Measurements from ENCODE around the gene STYX.

The STYX gene

GRCh38 chr14:52801014-52801712, 71.2 kb downstream of the STYX start:
- TF ChIP-seq EZH2 (IDR thresholded peaks at IDR 0.05; ENCODE audit: borderline replicate concordance, low read depth, low read length, severe bottlenecking) (no peak), CTCF (IDR thresholded peaks at IDR 0.05; ENCODE audit: borderline replicate concordance, extremely low read depth, low read length, poor library complexity, severe bottlenecking) (no peak)
- H3K4me2 ChIP-seq (ENCODE audit: insufficient read depth, low read length), result no peak overlapping the region

GRCh38 chr14:52802597-52802996, 72.6 kb downstream of the STYX start:
- no peak for TF ChIP-seq EZH2 (IDR thresholded peaks at IDR 0.05; ENCODE audit: borderline replicate concordance, low read depth, low read length, severe bottlenecking)
- no peak for TF ChIP-seq CTCF (IDR thresholded peaks at IDR 0.05; ENCODE audit: borderline replicate concordance, extremely low read depth, low read length, poor library complexity, severe bottlenecking)
- no peak overlapping the region for H3K4me2 ChIP-seq (ENCODE audit: insufficient read depth, low read length)
- no peaks in the 10 kb centered on the region for H3K27me3 ChIP-seq (ENCODE audit: insufficient read depth, low read length, poor library complexity)
- H3K9me3 ChIP-seq (ENCODE audit: insufficient read depth, low read length, severe bottlenecking), result no peaks in the 10 kb centered on the region
- no peak overlapping the region for H3K27ac ChIP-seq (ENCODE audit: low read length)
- no peaks in the 10 kb centered on the region for H4K20me1 ChIP-seq (ENCODE audit: insufficient read depth, low read length)
- no peaks in the 10 kb centered on the region for H3K4me1 ChIP-seq (ENCODE audit: insufficient read depth, low read length)
- H3K36me3 ChIP-seq (ENCODE audit: insufficient read depth, low read length), result no peaks in the 10 kb centered on the region
- H3K4me3 ChIP-seq (ENCODE audit: low read depth in 1 of 2, low read length in 2 of 2), result no peak overlapping the region
- no peak for DNase-seq
- no peak for ATAC-seq (ENCODE audit: insufficient read depth, low read depth)
- H3K9ac ChIP-seq (ENCODE audit: low read depth, low read length), result no peak overlapping the region
- no peaks in the 10 kb centered on the region for H3K79me2 ChIP-seq (ENCODE audit: insufficient read depth, low read length)
- 0 out of 2 replicates have a peak overlapping the region, but pooled peaks have one; percentile 21 for H2AFZ ChIP-seq (ENCODE audit: low read depth, low read length)

More at GRCh38 chr14:52801014-52801712, 71.2 kb downstream of the STYX start:
- no peaks in the 10 kb centered on the region for H3K9me3 ChIP-seq (ENCODE audit: insufficient read depth, low read length, severe bottlenecking)
- H3K36me3 ChIP-seq (ENCODE audit: insufficient read depth, low read length), result no peaks in the 10 kb centered on the region
- no peaks in the 10 kb centered on the region for H3K27me3 ChIP-seq (ENCODE audit: insufficient read depth, low read length, poor library complexity)
- no peak overlapping the region for H3K27ac ChIP-seq (ENCODE audit: low read length)
- no peak overlapping the region for H3K9ac ChIP-seq (ENCODE audit: low read depth, low read length)
- H3K4me1 ChIP-seq (ENCODE audit: insufficient read depth, low read length), result no peaks in the 10 kb centered on the region
- DNase-seq, result no peak
- H4K20me1 ChIP-seq (ENCODE audit: insufficient read depth, low read length), result no peaks in the 10 kb centered on the region
- no peak overlapping the region for H2AFZ ChIP-seq (ENCODE audit: low read depth, low read length)
- H3K4me3 ChIP-seq (ENCODE audit: low read depth in 1 of 2, low read length in 2 of 2), result no peak overlapping the region
- no peak for ATAC-seq (ENCODE audit: insufficient read depth, low read depth)
- no peaks in the 10 kb centered on the region for H3K79me2 ChIP-seq (ENCODE audit: insufficient read depth, low read length)

GRCh38 chr14:52806115-52806514, 76.1 kb downstream of the STYX start:
- no peak overlapping the region for H3K9ac ChIP-seq (ENCODE audit: low read depth, low read length)
- H3K4me3 ChIP-seq (ENCODE audit: low read depth in 1 of 2, low read length in 2 of 2), result no peak overlapping the region
- no peaks in the 10 kb centered on the region for H3K79me2 ChIP-seq (ENCODE audit: insufficient read depth, low read length)
- no peak overlapping the region for H2AFZ ChIP-seq (ENCODE audit: low read depth, low read length)
- H3K27ac ChIP-seq (ENCODE audit: low read length), result no peak overlapping the region
- H3K4me2 ChIP-seq (ENCODE audit: insufficient read depth, low read length), result no peak overlapping the region
- H4K20me1 ChIP-seq (ENCODE audit: insufficient read depth, low read length), result no peaks in the 10 kb centered on the region
- no peaks in the 10 kb centered on the region for H3K27me3 ChIP-seq (ENCODE audit: insufficient read depth, low read length, poor library complexity)
- TF ChIP-seq EZH2 (IDR thresholded peaks at IDR 0.05; ENCODE audit: borderline replicate concordance, low read depth, low read length, severe bottlenecking), result no peak
- TF ChIP-seq CTCF (IDR thresholded peaks at IDR 0.05; ENCODE audit: borderline replicate concordance, extremely low read depth, low read length, poor library complexity, severe bottlenecking), result no peak
- no peak for DNase-seq
- H3K9me3 ChIP-seq (ENCODE audit: insufficient read depth, low read length, severe bottlenecking), result no peaks in the 10 kb centered on the region
- H3K36me3 ChIP-seq (ENCODE audit: insufficient read depth, low read length), result no peaks in the 10 kb centered on the region
- no peaks in the 10 kb centered on the region for H3K4me1 ChIP-seq (ENCODE audit: insufficient read depth, low read length)
- no peak for ATAC-seq (ENCODE audit: insufficient read depth, low read depth)
